Measurements from ENCODE around the gene MYLK.

DNA sequence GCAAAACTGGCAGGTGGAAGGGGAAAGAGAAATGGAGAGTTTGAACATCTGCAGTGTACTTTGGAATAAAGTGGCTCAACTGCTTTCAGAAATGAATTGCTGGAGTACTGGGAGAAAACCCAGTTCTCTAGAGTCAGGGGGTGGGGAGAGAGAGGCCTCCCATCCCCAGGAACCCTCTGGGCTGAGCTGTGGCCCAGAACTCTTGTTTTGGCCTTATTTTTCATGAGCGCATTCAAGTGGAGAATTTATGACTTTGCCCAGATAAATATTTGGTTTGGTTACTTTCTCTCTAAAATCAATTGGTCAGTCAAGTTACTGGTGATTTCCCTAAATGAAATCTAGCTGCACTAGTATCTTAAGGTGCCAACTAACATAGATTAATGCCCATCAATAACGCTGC lies 270.6 kb downstream of the MYLK start:
- TF ChIP-seq, protein P1, sequence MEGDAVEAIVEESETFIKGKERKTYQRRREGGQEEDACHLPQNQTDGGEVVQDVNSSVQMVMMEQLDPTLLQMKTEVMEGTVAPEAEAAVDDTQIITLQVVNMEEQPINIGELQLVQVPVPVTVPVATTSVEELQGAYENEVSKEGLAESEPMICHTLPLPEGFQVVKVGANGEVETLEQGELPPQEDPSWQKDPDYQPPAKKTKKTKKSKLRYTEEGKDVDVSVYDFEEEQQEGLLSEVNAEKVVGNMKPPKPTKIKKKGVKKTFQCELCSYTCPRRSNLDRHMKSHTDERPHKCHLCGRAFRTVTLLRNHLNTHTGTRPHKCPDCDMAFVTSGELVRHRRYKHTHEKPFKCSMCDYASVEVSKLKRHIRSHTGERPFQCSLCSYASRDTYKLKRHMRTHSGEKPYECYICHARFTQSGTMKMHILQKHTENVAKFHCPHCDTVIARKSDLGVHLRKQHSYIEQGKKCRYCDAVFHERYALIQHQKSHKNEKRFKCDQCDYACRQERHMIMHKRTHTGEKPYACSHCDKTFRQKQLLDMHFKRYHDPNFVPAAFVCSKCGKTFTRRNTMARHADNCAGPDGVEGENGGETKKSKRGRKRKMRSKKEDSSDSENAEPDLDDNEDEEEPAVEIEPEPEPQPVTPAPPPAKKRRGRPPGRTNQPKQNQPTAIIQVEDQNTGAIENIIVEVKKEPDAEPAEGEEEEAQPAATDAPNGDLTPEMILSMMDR (IDR thresholded peaks at IDR 0.05; ENCODE audit: insufficient read depth, low read depth, low read length), result no peak
- no peak for TF ChIP-seq EZH2 (IDR thresholded peaks at IDR 0.05; ENCODE audit: insufficient read depth, low read length)

Measured in astrocyte (in vitro differentiated cells and primary cell).